Measurements from ENCODE around the gene ERLIN1.

- TF ChIP-seq CTCF (conservative IDR thresholded peaks at IDR 0.05) (no peak), EZH2 (IDR thresholded peaks at IDR 0.05; ENCODE audit: low read depth) (no peak)
These were observed 45.8 kb downstream of the ERLIN1 start for GRCh38 chr10:100140070-100140469.

Data from PC-9 (cell line).